HCT116 (cell line): ENCODE measurements around the gene NT5C3A.

ENCODE experiments used
- CTCF ChIP-seq, 3 experiments: fragments of 200-600 bp in 1 of 3; sonication (generic) in 1 of 3; IDR thresholded peaks in 2 of 3; conservative IDR thresholded peaks in 1 of 3; 2 replicates each; pipeline ENCODE4 v1.5.1; 2012 to 2017; ENCODE audit warnings: low read depth in 2 of 3, low read length in 2 of 3, antibody characterized with exemption in 1 of 3, borderline replicate concordance in 1 of 3, control low read depth in 1 of 3, mild to moderate bottlenecking in 1 of 3, mixed read lengths in 1 of 3, mixed run types in 1 of 3, moderate library complexity in 1 of 3; ENCODE audit not compliant: insufficient read depth in 1 of 3
- EZH2 ChIP-seq: fragments of 200-600 bp; sonication (generic); IDR thresholded peaks from 2 replicates; pipeline ENCODE4 v1.6.1; 2017; ENCODE audit warnings: antibody characterized with exemption, mixed run types
- POLR2A ChIP-seq: IDR thresholded peaks from 2 replicates; pipeline ENCODE4 v1.7.0; 2011; ENCODE audit warnings: borderline replicate concordance; ENCODE audit not compliant: insufficient read depth, insufficient read length; ENCODE audit errors: extremely low read depth
- REST ChIP-seq: IDR thresholded peaks from 2 replicates; pipeline ENCODE4 v1.6.1; 2012; ENCODE audit warnings: low read depth
- SIN3A ChIP-seq: IDR thresholded peaks from 2 replicates; pipeline ENCODE4 v1.6.1; 2012; ENCODE audit warnings: low read depth

DNA sequence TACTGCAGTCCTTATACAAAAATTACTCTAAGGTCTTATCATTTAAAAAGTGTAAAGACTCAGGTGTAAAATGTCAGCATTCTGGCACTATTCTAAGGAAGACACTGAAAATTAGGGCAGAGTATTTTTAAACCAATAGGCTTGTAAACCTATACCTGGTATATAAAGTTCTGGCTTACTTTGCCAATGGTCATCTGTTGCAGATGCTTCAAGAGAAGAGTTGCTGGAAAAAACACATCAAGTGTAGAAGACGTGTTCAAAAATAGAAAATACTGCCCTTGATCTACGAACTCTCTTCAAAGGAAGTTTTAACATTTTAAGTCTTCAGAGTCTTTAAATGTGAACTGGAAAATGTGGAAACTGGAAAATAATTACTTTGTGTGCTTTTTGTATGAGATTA, 23.9 kb downstream of the NT5C3A start:
- TF ChIP-seq SIN3A (no peak), CTCF (IDR thresholded peaks at IDR 0.05 in 2 of 3, conservative IDR thresholded peaks at IDR 0.05 in 1 of 3; ENCODE audit: borderline replicate concordance in 1 of 3, insufficient read depth in 1 of 3, low read depth in 2 of 3, low read length in 2 of 3) (no peak), EZH2 (no peak), POLR2A (no peak), REST (no peak)
